ENCODE data around the gene CTNNA2. TPM values are rescaled to one million over a fixed set of nuclear protein-coding genes. Genes with fewer than 3 reads are reported as not detected.

Gene CTNNA2
- total RNA-seq, 5 donors from 2014 or later (not counting 1 experiment from before 2014, with no cell fraction given), result not detected

DNA sequence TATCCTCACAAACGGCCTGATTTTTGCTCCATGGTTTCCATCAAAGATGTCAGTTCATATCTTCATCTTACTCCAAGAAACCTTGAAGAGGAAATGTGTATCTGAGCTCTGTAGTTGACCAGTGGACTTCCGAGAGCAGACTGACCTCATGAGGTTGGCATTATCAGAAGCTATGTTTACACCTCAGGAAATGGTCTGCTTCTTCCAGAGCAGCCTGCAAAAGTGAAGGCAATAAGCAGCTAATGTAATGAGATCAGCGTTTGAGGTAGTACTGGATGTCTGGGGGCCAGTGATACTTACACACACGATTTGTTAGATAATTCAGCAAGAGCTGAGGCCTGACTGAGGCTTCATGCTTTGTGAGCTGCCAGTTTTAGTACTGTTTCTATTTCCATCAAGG is 602.0 kb downstream of the CTNNA2 start:
- WGBS (ENCODE audit: insufficient coverage), result 46% methylated on average over 2 of the region's 4 CpGs
- Histone ChIP-seq H3K4me3 (ENCODE audit: control insufficient read depth in 1 of 2, extremely low read depth in 1 of 2, low read length in 1 of 2) (no peak overlapping the region), H3K27me3 (replicated peaks in 1 of 2; ENCODE audit: control insufficient read depth in 2 of 2, extremely low read depth in 1 of 2, insufficient read depth in 2 of 2, low read length in 1 of 2) (no peaks in the 10 kb centered on the region), H3K36me3 (ENCODE audit: control insufficient read depth in 2 of 2, extremely low read depth in 1 of 2, insufficient read depth in 1 of 2, low read length in 1 of 2) (no peaks in the 10 kb centered on the region), H3K27ac (ENCODE audit: low read length) (no peak overlapping the region), H3K9me3 (no peaks in the 10 kb centered on the region), H3K4me1 (ENCODE audit: control insufficient read depth in 1 of 2, extremely low read depth in 1 of 2, insufficient read depth in 2 of 2, low read length in 2 of 2) (no peaks in the 10 kb centered on the region)
- Mint-ChIP-seq H3K36me3 (no peaks in the 10 kb centered on the region), H3K27me3 (no peaks in the 10 kb centered on the region), H3K4me1 (no peaks in the 10 kb centered on the region), H3K9me3 (peaks cover 0 to 17% (median 8%) of the 10 kb centered on the region in 3 donors), H3K4me3 (no peak overlapping the region), H3K27ac (no peak overlapping the region)
- ATAC-seq (replicated peaks in 1 of 4) (no peak), DNase-seq (no peak)
- POLR2A ChIA-PET, result no interaction called here
- CTCF ChIA-PET, result no interaction called here

DNA sequence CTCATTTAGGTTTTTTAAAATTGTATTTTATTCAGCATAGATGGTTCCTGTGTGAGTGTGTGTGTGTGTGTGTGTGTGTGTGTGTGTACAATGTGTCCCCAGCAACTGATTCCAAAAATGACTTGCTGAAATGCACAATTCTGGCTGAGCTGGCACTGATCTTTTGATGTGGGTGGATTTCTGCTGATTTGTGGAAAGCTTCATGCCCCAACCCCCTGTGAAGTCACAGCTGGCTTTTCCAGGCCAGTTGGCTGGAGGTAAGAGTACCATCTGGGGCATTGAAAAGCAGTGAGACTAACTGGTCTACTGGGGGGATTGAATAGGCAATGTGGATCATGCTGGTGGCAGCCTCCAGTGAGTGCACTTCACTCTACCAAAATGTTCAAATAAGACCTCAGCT is 604.5 kb downstream of the CTNNA2 start:
- POLR2A ChIA-PET, result interaction anchor here in 1 of 2 donors (0.6 kb wide), 1 partner anchor 41 kb away, joined by 3 read pairs; no protein-coding TSS in a partner anchor
- Histone ChIP-seq H3K27me3 (replicated peaks in 1 of 2; ENCODE audit: control insufficient read depth in 2 of 2, extremely low read depth in 1 of 2, insufficient read depth in 2 of 2, low read length in 1 of 2) (no peaks in the 10 kb centered on the region), H3K27ac (ENCODE audit: low read length) (no peak overlapping the region), H3K36me3 (ENCODE audit: control insufficient read depth in 2 of 2, extremely low read depth in 1 of 2, insufficient read depth in 1 of 2, low read length in 1 of 2) (no peaks in the 10 kb centered on the region), H3K9me3 (no peaks in the 10 kb centered on the region), H3K4me1 (ENCODE audit: control insufficient read depth in 1 of 2, extremely low read depth in 1 of 2, insufficient read depth in 2 of 2, low read length in 2 of 2) (no peaks in the 10 kb centered on the region), H3K4me3 (ENCODE audit: control insufficient read depth in 1 of 2, extremely low read depth in 1 of 2, low read length in 1 of 2) (no peak overlapping the region)
- no peak for DNase-seq
- H3K27ac Mint-ChIP-seq, result no peak overlapping the region
- peaks cover 0 to 17% (median 3%) of the 10 kb centered on the region in 3 donors for H3K9me3 Mint-ChIP-seq
- CTCF ChIA-PET, result no interaction called here
- no peaks in the 10 kb centered on the region for H3K36me3 Mint-ChIP-seq
- ATAC-seq (replicated peaks in 1 of 4), result no peak
- H3K4me1 Mint-ChIP-seq, result no peaks in the 10 kb centered on the region
- H3K27me3 Mint-ChIP-seq, result no peaks in the 10 kb centered on the region
- H3K4me3 Mint-ChIP-seq, result no peak overlapping the region

- no peaks in the 10 kb centered on the region for H3K4me1 Mint-ChIP-seq
- no peak overlapping the region for H3K27ac Mint-ChIP-seq
- ChIA-PET POLR2A (no interaction called here), CTCF (no interaction called here)
- Histone ChIP-seq H3K4me1 (ENCODE audit: control insufficient read depth in 1 of 2, extremely low read depth in 1 of 2, insufficient read depth in 2 of 2, low read length in 2 of 2) (no peaks in the 10 kb centered on the region), H3K4me3 (ENCODE audit: control insufficient read depth in 1 of 2, extremely low read depth in 1 of 2, low read length in 1 of 2) (no peak overlapping the region), H3K36me3 (ENCODE audit: control insufficient read depth in 2 of 2, extremely low read depth in 1 of 2, insufficient read depth in 1 of 2, low read length in 1 of 2) (no peaks in the 10 kb centered on the region), H3K27me3 (replicated peaks in 1 of 2; ENCODE audit: control insufficient read depth in 2 of 2, extremely low read depth in 1 of 2, insufficient read depth in 2 of 2, low read length in 1 of 2) (no peaks in the 10 kb centered on the region), H3K9me3 (no peaks in the 10 kb centered on the region), H3K27ac (ENCODE audit: low read length) (no peak overlapping the region)
- DNase-seq (no peak), ATAC-seq (replicated peaks in 1 of 4) (no peak)
- H3K27me3 Mint-ChIP-seq, result no peaks in the 10 kb centered on the region
- WGBS (ENCODE audit: insufficient coverage), result no CpG with 5 or more reads among the region's 3 CpGs
- H3K36me3 Mint-ChIP-seq, result no peaks in the 10 kb centered on the region
- no peak overlapping the region for H3K4me3 Mint-ChIP-seq
- H3K9me3 Mint-ChIP-seq, result peaks cover 3 to 18% (median 4%) of the 10 kb centered on the region in 3 donors
These were observed 608.0 kb downstream of the CTNNA2 start for GRCh38 chr2:80120866-80121265.

GRCh38 chr2:80122675-80123074 is 609.8 kb downstream of the CTNNA2 start:
- POLR2A ChIA-PET, result no interaction called here

DNA sequence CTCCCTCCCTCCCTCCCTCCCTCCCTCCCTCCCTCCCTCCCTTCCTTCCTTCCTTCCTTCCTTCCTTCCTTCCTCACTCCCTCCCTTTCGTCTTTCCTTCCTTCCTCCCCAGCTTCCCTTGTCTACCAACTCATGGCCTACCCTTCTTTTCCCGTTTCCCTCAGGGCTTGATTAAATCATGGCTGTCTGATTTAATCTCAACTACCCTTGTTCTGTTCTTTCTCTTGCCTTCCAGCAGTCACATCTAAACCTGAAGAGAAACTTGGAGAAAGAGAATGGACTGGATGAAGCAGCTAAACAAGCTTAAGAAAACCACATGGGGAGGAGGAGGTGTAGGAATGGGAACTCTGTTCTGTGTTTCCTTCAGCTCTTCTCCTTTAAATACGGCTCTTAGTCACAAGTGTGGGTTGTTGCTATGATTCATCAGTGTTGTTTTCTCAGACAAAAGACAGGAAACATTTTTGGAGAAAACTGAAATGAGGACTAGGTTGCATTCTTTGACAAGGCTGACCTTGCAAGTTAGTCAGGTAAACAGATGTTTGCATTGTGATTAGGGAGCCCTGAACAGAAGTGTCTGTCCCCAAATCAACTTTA is 613.8 kb downstream of the CTNNA2 start:
- H3K4me3 ChIP-seq (ENCODE audit: control insufficient read depth in 1 of 2, extremely low read depth in 1 of 2, low read length in 1 of 2), result no peak overlapping the region
- ChIA-PET POLR2A (no interaction called here), CTCF (no interaction called here)
- Mint-ChIP-seq H3K4me1 (no peaks in the 10 kb centered on the region), H3K4me3 (no peak overlapping the region), H3K9me3 (peaks cover 2 to 11% (median 8%) of the 10 kb centered on the region in 3 donors), H3K27ac (no peak overlapping the region), H3K27me3 (no peaks in the 10 kb centered on the region), H3K36me3 (no peaks in the 10 kb centered on the region)
- ATAC-seq (replicated peaks in 1 of 4) (no peak), DNase-seq (no peak)
- H3K27ac ChIP-seq (ENCODE audit: low read length), result no peak overlapping the region
- H3K4me1 ChIP-seq (ENCODE audit: control insufficient read depth in 1 of 2, extremely low read depth in 1 of 2, insufficient read depth in 2 of 2, low read length in 2 of 2), result no peaks in the 10 kb centered on the region
- no peaks in the 10 kb centered on the region for H3K36me3 ChIP-seq (ENCODE audit: control insufficient read depth in 2 of 2, extremely low read depth in 1 of 2, insufficient read depth in 1 of 2, low read length in 1 of 2)
- 60% methylated on average over 1 of the region's 3 CpGs for WGBS (ENCODE audit: insufficient coverage)
- no peaks in the 10 kb centered on the region for H3K9me3 ChIP-seq
- no peaks in the 10 kb centered on the region for H3K27me3 ChIP-seq (replicated peaks in 1 of 2; ENCODE audit: control insufficient read depth in 2 of 2, extremely low read depth in 1 of 2, insufficient read depth in 2 of 2, low read length in 1 of 2)

More at GRCh38 chr2:80122675-80123074, 609.8 kb downstream of the CTNNA2 start:
- ATAC-seq (replicated peaks in 1 of 4) (no peak), DNase-seq (no peak)
- 88% methylated on average over 4 of the region's 5 CpGs for WGBS (ENCODE audit: insufficient coverage)
- CTCF ChIA-PET, result no interaction called here
- no peaks in the 10 kb centered on the region for H3K36me3 Mint-ChIP-seq
- Histone ChIP-seq H3K4me3 (ENCODE audit: control insufficient read depth in 1 of 2, extremely low read depth in 1 of 2, low read length in 1 of 2) (no peak overlapping the region), H3K36me3 (ENCODE audit: control insufficient read depth in 2 of 2, extremely low read depth in 1 of 2, insufficient read depth in 1 of 2, low read length in 1 of 2) (no peaks in the 10 kb centered on the region), H3K27ac (ENCODE audit: low read length) (no peak overlapping the region), H3K4me1 (ENCODE audit: control insufficient read depth in 1 of 2, extremely low read depth in 1 of 2, insufficient read depth in 2 of 2, low read length in 2 of 2) (no peaks in the 10 kb centered on the region), H3K9me3 (no peaks in the 10 kb centered on the region), H3K27me3 (replicated peaks in 1 of 2; ENCODE audit: control insufficient read depth in 2 of 2, extremely low read depth in 1 of 2, insufficient read depth in 2 of 2, low read length in 1 of 2) (no peaks in the 10 kb centered on the region)
- no peaks in the 10 kb centered on the region for H3K27me3 Mint-ChIP-seq
- H3K27ac Mint-ChIP-seq, result no peak overlapping the region
- H3K4me3 Mint-ChIP-seq, result no peak overlapping the region
- peaks cover 3 to 18% (median 5%) of the 10 kb centered on the region in 3 donors for H3K9me3 Mint-ChIP-seq
- no peaks in the 10 kb centered on the region for H3K4me1 Mint-ChIP-seq

DNA sequence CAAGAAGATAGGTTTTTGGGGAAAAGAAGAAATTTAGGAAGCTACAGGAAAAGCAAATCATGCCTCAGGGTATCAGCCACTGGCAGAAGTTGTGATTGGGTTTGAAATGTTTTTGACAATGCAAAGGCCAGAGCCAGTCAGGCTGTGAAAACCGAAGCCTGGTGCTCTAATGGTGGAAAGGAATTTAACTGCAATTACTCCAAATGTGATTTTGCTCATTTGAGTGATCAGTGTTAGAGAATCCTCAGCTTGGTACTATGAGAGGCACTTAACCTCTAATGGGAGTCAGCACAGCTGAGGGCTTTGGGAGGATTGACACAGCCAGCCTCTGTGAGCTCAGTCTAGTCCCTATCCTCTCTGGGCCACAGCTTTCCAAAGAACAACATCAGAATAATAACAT is 615.2 kb downstream of the CTNNA2 start:
- no peak overlapping the region for H3K4me3 ChIP-seq (ENCODE audit: control insufficient read depth in 1 of 2, extremely low read depth in 1 of 2, low read length in 1 of 2)
- H3K27ac Mint-ChIP-seq, result no peak overlapping the region
- no peak overlapping the region for H3K4me3 Mint-ChIP-seq
- no peaks in the 10 kb centered on the region for H3K27me3 Mint-ChIP-seq
- H3K27ac ChIP-seq (ENCODE audit: low read length), result no peak overlapping the region
- CTCF ChIA-PET, result no interaction called here
- ATAC-seq (replicated peaks in 1 of 4) (no peak), DNase-seq (no peak)
- no peaks in the 10 kb centered on the region for H3K27me3 ChIP-seq (replicated peaks in 1 of 2; ENCODE audit: control insufficient read depth in 2 of 2, extremely low read depth in 1 of 2, insufficient read depth in 2 of 2, low read length in 1 of 2)
- no peaks in the 10 kb centered on the region for H3K4me1 ChIP-seq (ENCODE audit: control insufficient read depth in 1 of 2, extremely low read depth in 1 of 2, insufficient read depth in 2 of 2, low read length in 2 of 2)
- H3K9me3 Mint-ChIP-seq, result peaks cover 2 to 12% (median 11%) of the 10 kb centered on the region in 3 donors
- no peaks in the 10 kb centered on the region for H3K36me3 ChIP-seq (ENCODE audit: control insufficient read depth in 2 of 2, extremely low read depth in 1 of 2, insufficient read depth in 1 of 2, low read length in 1 of 2)
- no peaks in the 10 kb centered on the region for H3K36me3 Mint-ChIP-seq
- H3K4me1 Mint-ChIP-seq, result no peaks in the 10 kb centered on the region
- 0% methylated on average over 1 of the region's 1 CpG for WGBS (ENCODE audit: insufficient coverage)
- POLR2A ChIA-PET, result no interaction called here
- H3K9me3 ChIP-seq, result no peaks in the 10 kb centered on the region

DNA sequence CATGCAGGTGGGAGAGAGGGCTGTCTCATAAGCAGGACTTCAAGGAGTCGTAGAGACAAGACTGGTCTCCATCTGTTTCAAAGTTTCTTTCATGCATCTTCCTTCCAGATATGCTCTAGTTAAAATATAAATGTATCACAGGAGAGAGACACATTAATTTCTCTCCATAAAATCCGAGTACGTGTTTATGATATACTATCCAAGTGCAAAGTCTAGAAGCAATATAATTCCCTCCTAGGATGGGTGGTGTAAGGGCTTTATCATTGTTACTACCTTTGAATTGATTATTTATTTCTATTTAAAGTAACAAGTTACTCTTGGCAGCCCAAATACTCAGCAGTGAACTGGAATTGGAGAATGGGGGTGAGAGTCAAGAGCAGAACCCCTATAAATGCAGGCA is 619.4 kb downstream of the CTNNA2 start:
- no CpG with 5 or more reads among the region's 3 CpGs for WGBS (ENCODE audit: insufficient coverage)
- DNase-seq (no peak), ATAC-seq (replicated peaks in 1 of 4) (no peak)
- CTCF ChIA-PET, result no interaction called here
- POLR2A ChIA-PET, result no interaction called here
- H3K27me3 ChIP-seq (replicated peaks in 1 of 2; ENCODE audit: control insufficient read depth in 2 of 2, extremely low read depth in 1 of 2, insufficient read depth in 2 of 2, low read length in 1 of 2), result no peaks in the 10 kb centered on the region
- Mint-ChIP-seq H3K27me3 (no peaks in the 10 kb centered on the region), H3K27ac (no peak overlapping the region), H3K9me3 (peaks cover 7 to 16% (median 10%) of the 10 kb centered on the region in 3 donors), H3K4me1 (no peaks in the 10 kb centered on the region), H3K4me3 (no peak overlapping the region), H3K36me3 (no peaks in the 10 kb centered on the region)
- no peak overlapping the region for H3K4me3 ChIP-seq (ENCODE audit: control insufficient read depth in 1 of 2, extremely low read depth in 1 of 2, low read length in 1 of 2)
- no peaks in the 10 kb centered on the region for H3K36me3 ChIP-seq (ENCODE audit: control insufficient read depth in 2 of 2, extremely low read depth in 1 of 2, insufficient read depth in 1 of 2, low read length in 1 of 2)
- no peak overlapping the region for H3K27ac ChIP-seq (ENCODE audit: low read length)
- no peaks in the 10 kb centered on the region for H3K4me1 ChIP-seq (ENCODE audit: control insufficient read depth in 1 of 2, extremely low read depth in 1 of 2, insufficient read depth in 2 of 2, low read length in 2 of 2)
- H3K9me3 ChIP-seq, result no peaks in the 10 kb centered on the region
